ENCODE results near the gene FGF14.

Gene FGF14

GRCh38 chr13:101752432-101752831 lies 649.4 kb downstream of the FGF14 start:
- no peak for DNase-seq

- no peak for DNase-seq
These were observed 650.4 kb downstream of the FGF14 start for GRCh38 chr13:101751488-101751887.

GRCh38 chr13:101749584-101749983 lies 652.3 kb downstream of the FGF14 start:
- no peak for DNase-seq

DNA sequence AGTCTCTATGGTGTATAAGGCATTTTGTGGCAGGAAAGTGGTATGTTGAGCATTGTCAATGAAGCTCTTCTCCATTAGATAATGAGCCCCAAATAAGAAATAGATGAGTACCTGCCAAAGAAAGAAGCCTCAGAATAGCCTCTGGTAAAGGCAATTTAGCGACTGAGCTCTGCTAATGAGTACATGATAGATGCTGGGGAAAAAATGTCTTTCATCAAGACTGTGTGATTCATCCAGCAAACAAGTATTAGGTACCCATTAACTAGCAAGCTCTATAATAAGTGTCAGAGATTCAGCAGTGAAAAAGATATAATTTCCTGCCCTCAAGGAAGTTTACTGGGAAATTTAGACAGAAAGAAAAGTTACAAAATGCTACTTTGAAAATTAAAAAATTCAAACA lies 654.8 kb downstream of the FGF14 start:
- DNase-seq: no peak

- no peak for DNase-seq
These were observed 655.3 kb downstream of the FGF14 start for GRCh38 chr13:101746513-101746912.

DNA sequence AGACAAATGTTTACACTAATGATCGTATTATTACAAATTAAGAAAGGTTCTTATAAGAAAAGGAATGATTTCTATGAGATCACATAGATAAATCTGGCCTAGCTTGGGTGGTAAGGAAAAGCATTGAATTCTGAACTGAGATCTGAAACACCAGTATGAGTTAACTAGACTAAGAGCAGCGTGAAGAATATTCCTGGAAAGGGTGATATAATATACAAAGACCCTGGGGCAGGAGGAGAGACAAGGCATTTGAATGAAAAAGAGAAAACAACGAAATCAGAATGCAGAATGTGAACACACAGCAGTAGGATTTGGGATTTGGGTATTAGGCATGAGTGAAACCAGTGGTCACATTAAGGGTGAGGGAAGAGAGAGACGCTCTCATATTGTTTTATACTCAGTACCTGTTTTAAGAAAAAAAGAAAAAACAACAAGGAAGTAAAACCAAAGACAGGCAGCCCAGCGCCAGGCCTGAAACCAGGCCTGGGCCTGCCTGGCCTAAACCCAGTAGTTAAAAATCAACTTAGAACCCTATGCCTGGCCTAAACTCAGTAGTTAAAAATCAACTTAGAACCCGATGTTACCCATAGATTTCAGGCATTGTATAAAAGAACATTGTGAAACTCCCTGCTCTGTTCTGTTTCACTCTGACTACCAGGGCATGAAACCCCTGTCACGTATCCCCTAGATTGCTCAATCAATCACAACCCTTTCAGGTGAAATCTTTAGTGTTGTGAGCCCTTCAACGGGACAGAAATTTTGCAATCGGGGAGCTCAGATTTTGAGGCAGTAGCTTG lies 662.3 kb downstream of the FGF14 start:
- DNase-seq: no peak

DNA sequence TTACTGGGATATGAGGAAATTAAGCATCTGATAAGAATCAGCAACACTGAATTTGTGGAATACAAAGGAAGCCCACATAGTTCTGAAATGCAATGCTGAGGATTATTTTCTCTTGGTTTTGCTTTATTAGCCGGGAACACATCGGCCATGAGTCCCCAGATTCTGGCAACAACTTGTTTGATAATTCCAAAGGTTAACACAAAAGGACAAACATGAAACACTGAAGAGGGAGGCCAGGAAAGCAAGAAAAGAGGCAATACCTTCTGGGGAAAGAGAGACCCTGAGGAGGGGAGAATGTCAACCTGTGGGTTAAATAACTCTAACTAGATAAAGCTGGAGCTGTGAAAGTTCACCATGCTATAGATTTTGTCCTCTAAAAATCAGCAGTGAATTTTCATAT lies 663.5 kb downstream of the FGF14 start:
- DNase-seq: no peak

DNA sequence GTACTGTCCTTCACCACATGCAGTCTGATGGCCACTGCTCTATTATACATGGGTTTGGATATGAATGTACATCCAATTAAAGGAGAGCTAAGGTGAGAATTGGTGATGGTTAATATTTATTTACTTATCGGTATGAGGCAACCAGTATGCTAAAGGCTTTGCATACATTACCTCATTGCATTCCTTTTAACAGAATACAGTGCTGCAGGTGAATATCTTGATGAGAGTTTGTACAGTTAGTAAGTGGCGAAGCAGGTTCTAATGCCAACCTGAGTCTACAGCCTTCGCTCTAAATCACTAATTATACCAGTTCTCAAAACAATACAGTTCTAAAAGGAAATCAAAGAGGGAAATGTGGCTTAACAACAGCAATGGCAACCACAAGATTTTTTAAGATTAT lies 665.3 kb downstream of the FGF14 start:
- DNase-seq: no peak

DNA sequence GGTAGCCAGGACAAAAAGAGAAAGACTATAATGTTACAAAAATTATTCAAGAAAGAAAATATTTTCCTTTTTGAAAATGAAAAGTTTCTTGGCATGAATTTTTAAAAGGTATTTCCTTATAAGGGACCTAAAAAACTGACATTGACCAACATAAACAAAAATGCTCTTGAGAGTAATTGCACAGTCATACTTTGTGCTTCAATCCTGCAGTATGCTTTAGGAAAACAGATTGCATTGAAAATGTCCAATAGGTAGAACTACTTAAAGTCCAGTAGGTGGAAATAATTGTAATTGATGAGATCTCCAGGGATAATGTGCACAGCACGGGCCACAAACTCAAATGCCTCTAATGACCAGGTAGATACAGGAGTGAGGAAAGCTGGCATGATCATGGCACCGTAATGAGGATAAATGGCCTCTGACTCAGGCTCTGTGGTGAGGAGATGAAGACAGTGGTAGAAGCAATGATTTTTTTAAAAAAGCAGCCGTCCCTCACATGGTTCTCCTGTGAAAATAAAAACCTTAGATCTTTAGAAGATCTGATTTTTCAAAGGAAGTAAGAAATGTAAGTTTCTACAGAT lies 671.3 kb downstream of the FGF14 start:
- no peak for DNase-seq

DNA sequence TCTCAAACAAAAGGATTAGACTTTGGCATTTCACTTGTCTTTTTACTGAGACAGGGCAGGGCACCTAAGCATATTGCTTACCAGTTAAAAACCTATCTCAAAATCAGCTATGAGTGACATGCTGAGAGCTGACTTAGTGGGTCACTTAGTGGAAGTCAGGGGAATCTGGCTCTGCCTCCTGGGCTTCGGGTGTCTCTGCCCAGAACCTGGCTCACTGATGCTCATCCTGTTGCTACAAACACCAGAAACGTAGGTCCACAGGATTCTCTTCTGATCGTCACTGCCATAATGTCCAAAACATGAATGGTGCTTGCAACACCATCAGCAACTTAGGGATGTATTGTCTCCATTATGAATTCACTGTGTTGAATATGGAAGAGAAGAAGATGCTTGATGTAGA lies 673.2 kb downstream of the FGF14 start:
- DNase-seq: no peak

DNA sequence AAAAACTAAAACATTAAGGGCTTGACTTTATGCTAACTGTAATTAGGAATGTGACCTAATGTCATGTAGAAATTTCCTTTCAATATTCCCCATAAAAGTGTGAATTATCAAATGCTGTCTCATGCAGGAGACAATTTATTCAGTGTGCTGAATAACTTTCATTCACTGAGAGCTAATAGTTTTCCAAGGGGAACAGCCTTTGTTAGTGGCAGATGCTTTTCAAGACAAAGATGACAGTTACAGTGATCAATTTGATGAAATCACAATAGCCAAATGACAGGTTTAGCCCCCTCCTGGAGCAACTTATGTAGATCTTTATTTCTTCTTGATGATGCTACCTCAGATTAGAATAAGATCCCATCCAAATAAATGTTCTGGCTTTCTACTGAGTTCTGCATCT lies 673.8 kb downstream of the FGF14 start:
- no peak for DNase-seq

- DNase-seq: no peak
These were observed 674.7 kb downstream of the FGF14 start for GRCh38 chr13:101727118-101727517.

DNA sequence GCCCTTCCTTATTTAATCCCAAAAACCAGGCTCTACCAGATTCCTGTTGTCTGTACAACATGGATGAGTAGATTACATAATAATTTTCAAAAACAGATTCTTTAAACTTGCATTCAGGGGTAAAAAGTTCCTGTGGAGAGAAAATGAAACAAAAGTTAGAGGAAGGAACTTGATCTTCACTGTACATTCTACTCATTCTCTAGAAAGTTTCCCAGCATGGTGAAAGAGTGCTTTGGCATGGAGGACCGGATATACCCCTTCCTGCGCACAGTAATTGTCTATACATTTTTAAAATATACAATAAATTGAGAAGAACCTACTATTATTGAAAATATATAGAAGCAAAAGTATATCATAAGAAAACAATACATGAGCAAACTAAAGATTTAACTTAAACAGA lies 675.2 kb downstream of the FGF14 start:
- no peak for DNase-seq

GRCh38 chr13:101718496-101718895 lies 683.4 kb downstream of the FGF14 start:
- DNase-seq: no peak

DNA sequence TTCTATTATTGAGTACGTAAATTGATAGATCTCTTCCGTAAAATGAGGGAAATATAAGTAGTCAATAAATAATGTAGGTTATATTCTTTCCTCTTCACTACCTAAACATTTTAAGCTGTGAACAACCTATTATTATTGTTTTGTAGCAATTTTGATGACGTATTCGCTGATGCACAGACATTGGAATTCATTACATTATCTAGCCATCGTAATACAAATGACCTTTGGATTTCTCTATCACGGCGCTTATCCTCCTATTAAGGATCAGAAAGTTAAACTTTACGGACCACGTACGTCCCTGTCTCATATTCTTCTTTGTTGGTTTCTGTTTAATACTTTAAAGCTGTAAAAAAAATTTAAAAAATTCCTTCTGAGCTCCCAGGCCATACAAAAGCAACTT lies 684.5 kb downstream of the FGF14 start:
- DNase-seq: no peak

DNA sequence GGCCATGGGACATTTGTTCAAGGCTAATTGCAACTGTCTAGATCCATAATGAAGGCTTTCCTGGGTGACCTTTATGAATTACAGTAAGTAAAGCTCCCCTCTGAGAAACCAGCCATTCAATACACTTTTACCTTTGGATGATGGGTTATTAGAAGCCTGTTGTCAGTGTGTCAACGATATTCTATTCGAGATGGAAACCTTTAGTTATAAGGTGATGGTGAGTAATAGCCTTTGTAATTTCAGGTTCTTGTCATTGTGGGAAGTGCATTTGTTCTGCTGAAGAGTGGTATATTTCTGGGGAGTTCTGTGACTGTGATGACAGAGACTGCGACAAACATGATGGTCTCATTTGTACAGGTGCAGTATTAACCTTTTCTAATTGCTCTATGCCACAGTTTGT lies 687.7 kb downstream of the FGF14 start:
- DNase-seq: no peak

DNA sequence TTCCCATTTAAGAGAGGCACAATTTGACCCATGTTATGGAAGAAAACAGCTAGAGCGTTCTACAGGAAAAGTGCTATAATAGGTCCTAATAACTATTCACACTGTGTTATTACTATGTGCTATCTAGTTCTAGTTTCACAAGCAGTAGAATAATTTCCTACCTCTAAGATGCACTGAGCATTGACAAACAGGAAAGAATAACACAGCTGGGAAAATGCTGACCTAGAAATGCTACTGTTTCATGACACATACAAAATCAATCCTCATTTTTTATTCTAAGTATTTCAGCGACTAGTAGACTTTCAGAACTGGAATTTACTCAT lies 689.9 kb downstream of the FGF14 start:
- no peak for DNase-seq

DNA sequence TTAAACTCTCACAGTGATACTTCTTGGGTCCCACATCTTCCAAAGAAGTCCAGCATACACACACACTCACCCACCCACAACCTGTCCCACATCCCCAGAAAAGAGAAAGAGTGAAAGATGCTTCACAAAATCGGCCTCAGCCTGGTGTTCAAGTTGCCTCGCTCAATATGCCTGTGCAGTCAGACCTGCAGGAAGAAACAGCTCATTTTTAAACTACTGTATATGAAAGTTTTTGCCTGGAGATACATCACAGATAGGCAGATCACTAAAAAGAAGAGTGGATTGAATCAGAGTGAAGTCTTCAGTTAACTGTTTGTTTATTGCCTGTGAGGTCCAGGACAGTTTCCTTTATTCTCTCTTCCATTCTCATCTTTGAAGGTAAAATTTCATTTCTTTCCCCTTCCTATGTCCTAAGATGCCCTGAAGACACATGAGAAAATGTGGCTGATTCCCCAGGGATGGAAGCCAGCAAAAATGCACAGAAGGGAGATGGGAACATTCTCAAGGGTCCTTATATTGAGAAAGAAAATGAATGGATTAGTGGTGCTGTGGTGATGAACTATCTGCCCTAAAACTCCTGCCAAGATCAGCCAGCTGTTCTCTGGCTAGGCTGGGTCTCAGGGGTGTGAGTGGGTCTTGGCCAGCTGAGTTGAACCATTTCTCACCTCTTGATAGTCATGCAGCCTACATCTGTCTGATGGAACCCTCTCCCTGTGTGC lies 690.4 kb downstream of the FGF14 start:
- DNase-seq: no peak

GRCh38 chr13:101709952-101710351 lies 691.9 kb downstream of the FGF14 start:
- DNase-seq: no peak

GRCh38 chr13:101708115-101708514 lies 693.7 kb downstream of the FGF14 start:
- DNase-seq: no peak

- no peak for DNase-seq
These were observed 694.2 kb downstream of the FGF14 start for GRCh38 chr13:101707659-101708058.

DNA sequence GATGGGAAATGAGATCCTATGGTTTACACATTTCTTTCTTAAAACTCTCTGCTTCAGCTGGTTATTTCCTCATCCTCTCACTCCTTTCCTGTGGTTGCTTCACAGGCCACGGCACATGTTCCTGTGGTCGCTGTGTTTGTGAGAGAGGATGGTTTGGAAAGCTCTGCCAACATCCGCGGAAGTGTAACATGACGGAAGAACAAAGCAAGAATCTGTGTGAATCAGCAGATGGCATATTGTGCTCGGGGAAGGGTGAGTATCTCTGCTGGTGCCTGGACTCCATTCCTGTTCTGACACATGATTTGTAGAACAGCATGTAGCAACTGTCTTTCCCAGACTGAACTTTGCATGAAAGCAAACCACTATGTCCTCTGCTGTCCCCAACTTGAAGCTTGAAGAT lies 695.2 kb downstream of the FGF14 start:
- DNase-seq: peak in 1 of 2 experiments; percentile 17

- DNase-seq: no peak
These were observed 698.0 kb downstream of the FGF14 start for GRCh38 chr13:101703838-101704237.

- DNase-seq: no peak
These were observed 698.8 kb downstream of the FGF14 start for GRCh38 chr13:101703081-101703480.
